ENCODE results near the gene RPL21.
"Not testable (repeated sequence)": the region's sequence is repeated elsewhere in the genome, so short reads cannot be mapped to it uniquely, and the experiment has no call there.

The RPL21 gene

DNA sequence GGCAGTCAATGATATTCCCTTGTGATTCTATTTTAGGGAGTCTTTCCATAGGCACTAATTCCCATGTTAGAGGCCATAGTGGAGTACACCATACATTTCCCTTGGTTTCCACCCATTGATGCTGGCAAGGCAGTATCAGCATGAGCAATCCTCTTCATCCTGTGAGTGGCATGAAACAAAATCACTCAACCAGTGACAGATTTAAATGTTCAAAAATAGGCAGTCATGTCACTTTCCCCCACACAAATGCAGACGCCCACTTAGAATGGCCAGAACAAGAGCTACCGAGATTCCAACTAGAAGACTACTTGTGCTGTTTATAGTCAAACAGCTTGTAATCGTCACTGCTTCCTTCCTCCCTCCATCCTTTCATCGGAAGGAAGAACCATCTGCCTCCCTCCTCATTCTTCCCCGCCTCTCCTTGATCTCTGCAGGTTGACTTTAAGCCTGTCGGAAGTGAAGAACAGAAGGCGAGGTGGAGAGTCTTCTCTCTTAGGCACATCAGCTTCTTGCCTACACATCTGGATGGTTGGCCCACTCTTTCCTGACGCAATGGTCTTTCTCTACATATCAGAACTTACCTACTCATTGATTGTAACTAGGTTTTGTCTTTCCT, 41.8 kb downstream of the RPL21 start:
- no peak for DNase-seq

DNA sequence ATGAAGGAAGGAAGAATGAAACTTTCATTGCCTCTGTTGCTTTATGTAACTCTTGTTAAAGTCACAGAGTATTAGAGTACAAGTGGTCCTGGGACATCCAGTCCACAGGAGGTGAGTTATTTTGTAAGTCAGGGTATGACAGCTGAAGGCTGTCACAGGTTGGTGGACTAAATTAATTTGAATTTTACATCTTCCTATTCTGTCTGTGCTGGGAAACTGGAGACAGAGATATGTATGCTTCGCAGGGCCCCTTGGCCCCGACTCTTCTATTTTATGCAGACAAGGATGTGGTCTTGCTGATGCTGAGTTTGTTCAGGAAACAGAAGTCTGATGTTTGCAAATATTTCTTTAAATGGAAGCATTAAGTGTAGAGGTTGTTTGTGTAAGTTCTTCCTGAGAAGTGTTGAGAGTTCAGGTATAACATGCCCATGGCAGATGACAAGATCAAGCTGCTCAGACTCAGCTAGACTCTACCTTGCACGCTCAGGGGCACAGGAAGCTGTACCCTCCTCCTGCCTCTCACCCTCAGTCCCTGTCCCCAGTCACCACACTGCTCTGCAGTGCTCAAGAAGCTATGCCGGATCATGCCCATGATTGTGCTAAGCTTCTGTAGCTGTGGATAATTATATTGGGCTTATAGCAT, 42.6 kb downstream of the RPL21 start:
- DNase-seq: no peak

DNA sequence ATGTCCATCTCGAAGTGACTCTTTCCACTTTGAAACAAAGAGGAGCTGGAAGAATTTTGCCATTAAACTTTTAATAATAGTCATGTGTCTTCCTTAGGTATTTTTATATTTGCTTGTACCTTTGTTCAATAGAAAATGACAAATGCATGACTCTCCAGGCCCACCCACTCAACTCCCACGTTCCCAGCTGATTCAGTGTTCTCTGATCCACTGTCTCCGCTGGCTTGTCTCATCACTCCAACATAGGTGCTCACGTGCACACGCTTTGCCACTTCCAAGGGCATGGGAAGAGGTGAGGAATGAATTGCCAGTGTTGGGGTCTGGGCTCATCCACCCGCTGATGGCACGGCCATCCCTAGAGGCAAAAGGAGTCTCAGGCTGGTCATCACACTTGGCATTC, 43.7 kb downstream of the RPL21 start:
- no peak for DNase-seq

- no peak for DNase-seq
Measured at GRCh38 chr13:27295660-27296059, 44.3 kb downstream of the RPL21 start.

DNA sequence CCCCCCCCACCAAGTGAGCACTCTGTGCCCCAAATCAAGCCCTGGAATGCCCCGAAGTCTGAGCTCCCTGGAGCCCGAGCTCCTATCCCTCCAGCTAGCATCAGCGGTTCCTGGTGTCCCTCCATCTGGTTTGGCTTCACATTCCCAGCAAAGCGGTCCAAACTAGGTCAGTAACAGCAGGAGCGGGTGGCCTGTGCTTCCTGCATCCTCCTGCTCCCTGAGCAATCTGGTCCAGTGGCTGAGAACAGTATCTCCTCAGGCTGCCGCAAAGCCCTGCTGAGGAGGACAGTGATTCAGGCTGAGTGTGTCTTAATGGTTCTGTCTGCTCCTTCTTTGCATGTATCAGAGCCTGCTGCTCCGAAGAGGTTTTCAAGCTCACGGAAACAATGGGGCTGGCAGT, 45.1 kb downstream of the RPL21 start:
- no peak for DNase-seq

GRCh38 chr13:27298849-27299248, 47.5 kb downstream of the RPL21 start:
- DNase-seq: no peak

DNA sequence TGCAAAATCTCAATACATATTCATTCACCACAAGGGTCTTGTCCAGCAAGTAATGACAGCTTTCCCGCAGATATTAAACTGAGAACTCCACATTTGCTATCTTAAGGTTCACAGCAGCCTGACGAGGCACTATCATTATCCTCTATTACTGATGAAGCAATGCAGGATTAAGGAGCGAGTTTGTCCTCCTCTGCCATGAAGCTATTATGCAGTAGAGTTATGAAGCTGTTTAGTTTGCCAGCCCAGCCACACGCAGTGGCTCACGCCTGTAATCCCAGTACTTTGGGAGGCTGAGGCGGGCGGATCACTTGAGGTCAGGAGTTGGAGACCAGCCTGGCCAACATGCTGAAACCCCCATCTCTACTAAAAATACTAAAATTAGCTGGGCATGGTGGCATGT, 49.0 kb downstream of the RPL21 start:
- not testable (repeated sequence) for DNase-seq

DNA sequence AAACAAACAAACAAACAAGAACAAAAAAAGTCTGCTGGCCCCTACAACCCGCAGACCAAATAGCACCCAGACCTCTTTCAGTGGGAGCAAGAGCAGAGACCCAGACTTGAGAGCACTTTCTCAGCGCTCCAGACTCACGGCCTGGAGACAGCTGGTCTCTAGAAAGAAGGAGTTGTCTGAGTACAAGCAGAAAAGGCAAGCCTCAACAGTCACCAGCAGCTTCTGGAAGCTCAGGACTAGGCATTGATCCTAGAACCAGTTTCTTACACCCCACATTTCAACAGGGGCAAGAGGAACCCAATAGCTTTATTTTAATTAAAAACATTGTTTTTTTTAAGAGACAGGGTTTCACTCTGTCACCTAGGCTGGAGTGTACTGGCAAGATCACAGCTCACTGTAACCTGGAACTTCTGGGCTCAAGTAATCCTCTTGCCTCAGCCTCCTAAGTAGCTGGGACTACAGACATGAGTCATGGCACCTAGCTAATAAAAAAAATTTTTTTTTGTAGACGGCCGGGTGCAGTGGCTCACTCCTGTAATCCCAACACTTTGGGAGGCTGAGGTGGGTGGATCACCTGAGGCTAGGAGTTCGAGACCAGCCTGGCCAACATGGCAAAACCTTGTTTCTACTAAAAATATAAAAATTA, 49.7 kb downstream of the RPL21 start:
- no peak for DNase-seq

DNA sequence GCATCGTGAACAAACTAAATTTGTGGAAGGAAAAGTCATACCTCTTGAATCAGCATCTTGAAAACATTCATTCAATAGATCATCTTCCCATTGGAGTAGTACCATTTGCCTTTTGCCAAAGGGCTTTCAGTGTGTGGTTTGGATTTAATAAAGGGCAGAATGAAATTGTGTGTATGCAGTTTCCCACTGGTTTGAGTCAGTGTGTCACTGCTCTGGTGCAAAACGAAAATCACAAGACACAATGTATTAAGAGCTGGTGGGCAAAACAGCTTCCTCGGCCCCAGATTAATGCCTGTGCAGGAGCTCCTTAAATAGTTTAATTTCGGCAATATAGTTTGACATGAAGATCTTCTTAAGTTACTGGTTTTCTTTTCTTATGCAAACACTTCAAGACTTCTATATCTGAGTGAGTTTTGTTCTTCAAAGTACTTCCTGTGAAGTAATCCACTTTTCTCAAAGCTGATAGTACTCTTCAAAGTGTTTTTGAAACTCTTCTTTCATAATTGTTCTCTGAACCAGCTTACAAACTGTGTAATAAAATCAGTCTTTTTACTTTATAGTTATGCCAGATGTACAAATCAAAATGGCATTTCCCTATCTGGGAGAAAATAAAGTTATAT, 51.4 kb downstream of the RPL21 start:
- no peak for DNase-seq

DNA sequence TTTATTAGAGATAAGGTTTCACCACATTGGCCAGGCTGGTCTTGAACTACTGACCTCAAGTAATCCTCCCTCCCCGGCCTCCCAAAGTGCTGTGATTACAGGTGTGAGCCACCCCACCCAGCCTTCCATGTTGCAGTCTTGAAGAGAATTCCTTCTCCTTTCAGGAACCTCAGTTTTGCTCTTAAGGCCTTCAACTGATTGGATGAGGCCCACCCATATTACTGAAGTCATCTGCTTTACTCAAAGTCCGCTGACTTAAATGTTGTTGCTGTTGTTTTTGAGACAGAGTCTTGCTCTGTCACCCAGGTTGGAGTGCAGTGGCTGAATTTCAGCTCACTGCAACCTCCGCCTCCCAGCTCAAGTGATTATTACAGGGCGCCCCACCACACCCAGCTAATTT, 52.7 kb downstream of the RPL21 start:
- no peak for DNase-seq

DNA sequence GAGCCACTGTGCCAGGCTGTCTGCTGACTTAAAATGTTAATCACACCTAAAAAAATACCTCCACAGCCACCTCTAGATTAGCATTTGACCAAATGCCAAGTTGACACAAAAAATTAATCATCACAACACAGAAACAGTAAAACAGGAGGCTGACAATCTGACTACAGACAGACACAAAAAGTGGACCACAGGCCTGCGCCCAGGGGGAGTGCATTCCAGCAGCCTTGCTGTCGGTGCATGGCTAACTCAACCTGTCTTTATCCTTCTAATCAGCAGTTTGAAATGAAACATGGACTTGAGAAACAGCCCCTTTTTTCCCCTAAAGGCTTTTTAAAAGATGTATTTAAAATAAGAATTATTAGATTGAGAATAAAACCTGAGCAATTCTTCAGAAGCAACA, 53.3 kb downstream of the RPL21 start:
- no peak for DNase-seq

All from NCI-H187 (cell line).